ENCODE results near the gene MYZAP. TPM values are rescaled to one million over a fixed set of nuclear protein-coding genes. Genes with fewer than 3 reads are reported as not detected.

The MYZAP gene
- total and polyA plus RNA-seq, 2 of the 8 experiments (the other 6 are each of a cell fraction or from before 2014, with no cell fraction given): 0.41 to 0.65 TPM

- TF ChIP-seq, protein P1, sequence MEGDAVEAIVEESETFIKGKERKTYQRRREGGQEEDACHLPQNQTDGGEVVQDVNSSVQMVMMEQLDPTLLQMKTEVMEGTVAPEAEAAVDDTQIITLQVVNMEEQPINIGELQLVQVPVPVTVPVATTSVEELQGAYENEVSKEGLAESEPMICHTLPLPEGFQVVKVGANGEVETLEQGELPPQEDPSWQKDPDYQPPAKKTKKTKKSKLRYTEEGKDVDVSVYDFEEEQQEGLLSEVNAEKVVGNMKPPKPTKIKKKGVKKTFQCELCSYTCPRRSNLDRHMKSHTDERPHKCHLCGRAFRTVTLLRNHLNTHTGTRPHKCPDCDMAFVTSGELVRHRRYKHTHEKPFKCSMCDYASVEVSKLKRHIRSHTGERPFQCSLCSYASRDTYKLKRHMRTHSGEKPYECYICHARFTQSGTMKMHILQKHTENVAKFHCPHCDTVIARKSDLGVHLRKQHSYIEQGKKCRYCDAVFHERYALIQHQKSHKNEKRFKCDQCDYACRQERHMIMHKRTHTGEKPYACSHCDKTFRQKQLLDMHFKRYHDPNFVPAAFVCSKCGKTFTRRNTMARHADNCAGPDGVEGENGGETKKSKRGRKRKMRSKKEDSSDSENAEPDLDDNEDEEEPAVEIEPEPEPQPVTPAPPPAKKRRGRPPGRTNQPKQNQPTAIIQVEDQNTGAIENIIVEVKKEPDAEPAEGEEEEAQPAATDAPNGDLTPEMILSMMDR (IDR thresholded peaks at IDR 0.05; ENCODE audit: control extremely low read depth in 1 of 3, insufficient read depth in 1 of 3, low read depth in 1 of 3, low read length in 3 of 3): no peak
- TF ChIP-seq HDAC2 (IDR thresholded peaks at IDR 0.05; ENCODE audit: borderline replicate concordance in 1 of 2, low read depth in 2 of 2, low read length in 2 of 2): no peak
These were observed 43.4 kb upstream of the MYZAP start (continued) for GRCh38 chr15:57548351-57548750.

Data from H1 (cell line).